GM18909 (cell line): ENCODE results near the gene SUOX.
"Not testable (repeated sequence)": the region's sequence is repeated elsewhere in the genome, so short reads cannot be mapped to it uniquely, and the experiment has no call there.

Experiments used
- ATAC-seq: cut with Tn5 transposase; IDR thresholded peaks from one replicate; pipeline ENCODE4 v1.9.1; 2021; ENCODE audit warnings: mild to moderate bottlenecking; ENCODE audit not compliant: unreplicated experiment, poor library complexity

The SUOX gene

DNA sequence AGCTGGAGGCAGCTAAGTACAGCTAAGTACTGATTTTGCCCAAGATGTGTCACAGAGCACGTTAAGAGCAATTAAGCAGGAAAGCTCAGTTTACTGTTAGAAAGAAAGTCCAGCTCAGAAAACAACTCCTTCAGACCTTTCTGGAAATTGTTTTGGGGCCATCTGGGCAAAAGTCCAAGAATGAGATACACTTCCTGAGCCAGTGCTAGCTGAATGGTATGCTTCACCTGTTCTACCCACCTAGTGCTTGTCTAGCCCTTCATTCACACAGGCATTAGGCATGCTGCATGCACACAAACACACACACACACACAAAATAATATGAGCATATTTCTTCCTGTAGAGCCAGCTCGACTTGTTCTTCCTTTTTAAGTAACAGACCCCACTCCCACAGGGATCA is 17.1 kb downstream of the SUOX start:
- no peak for ATAC-seq

- ATAC-seq = no peak
Measured at GRCh38 chr12:56017181-56017580, 20.1 kb downstream of the SUOX start.

GRCh38 chr12:56018356-56018755 is 21.3 kb downstream of the SUOX start:
- ATAC-seq = no peak

DNA sequence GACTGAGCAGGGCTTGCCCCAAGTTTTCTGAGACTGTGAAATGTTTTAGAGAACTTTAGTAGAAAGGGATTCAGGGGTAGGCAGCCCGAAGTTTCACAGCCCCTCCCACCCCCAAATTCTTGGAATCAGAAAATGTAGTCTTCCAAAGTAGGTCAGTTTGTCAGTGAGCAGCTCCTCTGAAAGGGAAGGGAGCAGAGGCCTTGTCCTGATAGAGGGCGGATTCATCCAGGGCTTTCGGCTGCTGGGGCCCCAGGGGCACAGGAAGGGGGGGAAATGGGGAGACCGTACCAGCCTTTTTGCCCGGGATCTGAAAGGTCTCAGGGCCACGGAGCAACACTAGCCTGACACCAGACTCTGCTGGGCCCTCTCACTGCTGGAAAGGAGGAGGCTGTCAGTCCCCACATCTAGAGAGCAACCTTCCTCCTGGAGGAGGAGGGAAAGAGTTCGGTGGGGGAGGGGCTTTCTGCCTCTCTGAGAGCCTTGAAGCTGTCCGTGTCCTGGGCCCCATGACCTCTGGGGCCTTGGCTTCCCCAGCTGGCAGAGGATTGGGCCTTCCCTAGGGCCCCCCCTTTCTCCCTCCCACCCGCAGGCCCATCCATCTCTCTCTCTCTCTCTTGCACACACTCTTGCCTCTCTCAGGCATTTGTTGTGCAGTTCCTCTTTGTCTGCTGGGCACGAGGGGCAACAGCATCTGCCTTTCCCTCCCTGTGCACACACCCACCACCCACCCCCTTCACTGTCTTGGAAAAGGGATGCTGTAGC is 23.5 kb downstream of the SUOX start, which contains the start of gene IKZF4:
Gene IKZF4 (plus strand): TSS at position 621 of the 762 bp plus-strand sequence. CDS start 451 bp downstream, outside the sequence.
- ATAC-seq = no peak

- no peak for ATAC-seq
Measured at GRCh38 chr12:56021889-56022497, 24.9 kb downstream of the SUOX start.

- no peak for ATAC-seq
Measured at GRCh38 chr12:56028511-56029165, 31.6 kb downstream of the SUOX start.

DNA sequence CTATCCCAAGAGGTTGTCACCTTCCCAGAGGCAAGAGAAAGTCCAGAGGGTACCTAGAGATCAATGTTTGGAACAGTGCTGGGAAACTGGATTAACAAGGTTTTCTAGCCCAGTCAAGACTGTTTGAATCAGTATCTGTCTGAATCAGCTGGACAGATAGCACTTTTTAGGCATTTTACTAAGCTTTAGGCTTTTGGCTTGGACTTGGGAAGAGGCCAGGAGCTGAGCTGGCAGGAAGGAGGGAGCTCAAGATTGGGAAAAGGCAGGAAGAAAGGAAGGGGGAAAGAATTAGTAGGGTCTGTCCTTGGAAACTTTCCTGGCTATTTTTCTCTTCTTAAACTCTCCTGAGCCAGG is 32.1 kb downstream of the SUOX start:
- no peak for ATAC-seq

DNA sequence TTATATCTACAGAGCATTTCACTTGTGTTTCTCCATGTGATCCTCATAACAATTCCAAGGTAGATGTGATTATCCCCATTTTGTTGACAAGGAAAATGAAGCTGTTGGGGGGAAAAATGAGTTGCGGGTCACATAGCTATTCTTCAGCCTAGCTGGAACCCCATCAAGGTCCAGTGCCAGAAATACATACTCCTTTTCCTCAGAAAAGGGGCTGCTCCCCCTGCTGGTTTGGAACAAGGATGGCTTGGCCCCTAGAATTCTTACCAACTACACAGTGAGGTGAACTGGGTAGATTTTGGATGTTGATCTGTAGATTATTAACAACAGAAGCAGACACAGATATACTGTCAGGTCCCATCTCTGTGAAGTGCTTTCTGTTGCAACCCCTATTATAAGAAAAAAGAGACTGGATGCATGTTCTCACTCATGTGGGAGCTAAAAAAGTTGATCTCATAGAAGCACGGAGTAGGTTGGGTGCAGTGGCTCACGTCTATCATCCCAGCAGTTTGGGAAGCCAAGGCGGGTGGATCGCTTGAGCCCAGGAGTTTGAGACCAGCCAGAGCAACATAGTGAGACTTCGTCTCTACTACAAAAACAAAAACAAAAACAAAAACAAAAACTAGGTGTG is 32.7 kb downstream of the SUOX start:
- no peak for ATAC-seq

DNA sequence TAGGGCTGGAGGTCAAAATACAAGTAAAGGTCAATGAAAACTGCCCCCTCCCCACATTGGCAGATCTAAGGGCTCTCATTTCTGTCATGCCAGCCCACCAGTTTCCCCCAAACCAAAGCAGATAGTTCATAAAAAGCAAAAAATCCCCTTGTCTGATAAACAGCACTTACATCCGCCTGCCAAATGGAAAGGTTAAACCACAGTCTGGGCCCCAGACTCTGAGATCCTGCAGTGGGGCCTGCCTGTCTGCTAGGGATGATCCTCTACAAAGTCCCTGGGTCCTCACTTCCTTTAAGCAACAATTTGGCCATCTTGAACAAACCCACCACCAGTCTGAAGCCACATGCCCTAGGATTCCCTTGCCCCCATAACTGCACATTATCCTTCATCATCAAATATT is 34.9 kb downstream of the SUOX start:
- no peak for ATAC-seq

DNA sequence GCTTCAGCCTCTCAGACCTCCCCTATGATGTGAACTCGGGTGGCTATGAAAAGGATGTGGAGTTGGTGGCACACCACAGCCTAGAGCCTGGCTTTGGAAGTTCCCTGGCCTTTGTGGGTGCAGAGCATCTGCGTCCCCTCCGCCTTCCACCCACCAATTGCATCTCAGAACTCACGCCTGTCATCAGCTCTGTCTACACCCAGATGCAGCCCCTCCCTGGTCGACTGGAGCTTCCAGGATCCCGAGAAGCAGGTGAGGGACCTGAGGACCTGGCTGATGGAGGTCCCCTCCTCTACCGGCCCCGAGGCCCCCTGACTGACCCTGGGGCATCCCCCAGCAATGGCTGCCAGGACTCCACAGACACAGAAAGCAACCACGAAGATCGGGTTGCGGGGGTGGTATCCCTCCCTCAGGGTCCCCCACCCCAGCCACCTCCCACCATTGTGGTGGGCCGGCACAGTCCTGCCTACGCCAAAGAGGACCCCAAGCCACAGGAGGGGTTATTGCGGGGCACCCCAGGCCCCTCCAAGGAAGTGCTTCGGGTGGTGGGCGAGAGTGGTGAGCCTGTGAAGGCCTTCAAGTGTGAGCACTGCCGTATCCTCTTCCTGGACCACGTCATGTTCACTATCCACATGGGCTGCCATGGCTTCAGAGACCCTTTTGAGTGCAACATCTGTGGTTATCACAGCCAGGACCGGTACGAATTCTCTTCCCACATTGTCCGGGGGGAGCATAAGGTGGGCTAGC is 37.7 kb downstream of the SUOX start:
- no peak for ATAC-seq

DNA sequence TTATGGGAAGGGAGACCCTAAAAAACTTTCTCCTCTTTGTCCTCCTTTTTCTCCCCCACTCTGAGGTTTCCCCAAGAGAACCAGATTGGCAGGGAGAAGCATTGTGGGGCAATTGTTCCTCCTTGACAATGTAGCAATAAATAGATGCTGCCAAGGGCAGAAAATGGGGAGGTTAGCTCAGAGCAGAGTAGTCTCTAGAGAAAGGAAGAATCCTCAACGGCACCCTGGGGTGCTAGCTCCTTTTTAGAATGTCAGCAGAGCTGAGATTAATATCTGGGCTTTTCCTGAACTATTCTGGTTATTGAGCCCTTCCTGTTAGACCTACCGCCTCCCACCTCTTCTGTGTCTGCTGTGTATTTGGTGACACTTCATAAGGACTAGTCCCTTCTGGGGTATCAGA is 40.1 kb downstream of the SUOX start:
- ATAC-seq = no peak

DNA sequence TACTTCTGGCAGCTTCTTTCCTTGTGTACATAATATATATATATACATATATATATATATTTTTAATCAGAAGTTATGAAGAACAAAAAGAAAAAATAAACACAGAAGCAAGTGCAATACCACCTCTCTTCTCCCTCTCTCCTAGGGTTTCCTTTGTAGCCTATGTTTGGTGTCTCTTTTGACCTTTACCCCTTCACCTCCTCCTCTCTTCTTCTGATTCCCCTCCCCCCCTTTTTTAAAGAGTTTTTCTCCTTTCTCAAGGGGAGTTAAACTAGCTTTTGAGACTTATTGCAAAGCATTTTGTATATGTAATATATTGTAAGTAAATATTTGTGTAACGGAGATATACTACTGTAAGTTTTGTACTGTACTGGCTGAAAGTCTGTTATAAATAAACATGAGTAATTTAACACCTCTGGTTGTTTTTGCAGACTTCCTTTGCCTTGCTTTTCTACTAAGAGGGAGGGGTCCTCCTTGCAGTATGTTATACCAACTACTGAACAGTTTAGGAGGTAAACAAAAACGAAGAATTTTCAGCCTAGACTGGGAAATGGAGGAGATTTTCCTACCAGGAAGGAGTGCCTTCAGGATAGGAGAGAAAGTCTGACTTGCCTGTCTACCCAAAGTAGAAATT is 41.1 kb downstream of the SUOX start:
- ATAC-seq = no peak

DNA sequence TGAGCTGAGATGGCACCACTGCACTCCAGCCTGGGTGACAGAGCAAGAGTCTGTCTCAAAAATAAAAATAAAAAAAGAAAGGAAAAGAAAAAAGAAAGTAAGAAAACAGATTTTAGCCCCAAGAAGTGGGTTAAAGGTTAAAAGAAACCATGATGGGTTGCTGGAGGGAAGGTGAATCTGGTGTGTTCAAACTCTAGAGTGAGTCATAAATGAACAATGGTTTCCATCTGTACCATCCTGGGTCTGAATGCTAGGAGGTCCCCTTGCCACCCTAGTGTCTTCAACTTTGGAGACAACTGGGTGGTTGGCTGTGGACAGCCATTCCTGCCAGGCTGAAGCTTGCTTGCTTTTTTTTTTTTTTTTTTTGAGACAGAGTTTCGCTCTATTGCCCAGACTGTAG is 43.1 kb downstream of the SUOX start:
- no peak for ATAC-seq

- ATAC-seq = no peak
Measured at GRCh38 chr12:56040963-56041551, 44.0 kb downstream of the SUOX start.

DNA sequence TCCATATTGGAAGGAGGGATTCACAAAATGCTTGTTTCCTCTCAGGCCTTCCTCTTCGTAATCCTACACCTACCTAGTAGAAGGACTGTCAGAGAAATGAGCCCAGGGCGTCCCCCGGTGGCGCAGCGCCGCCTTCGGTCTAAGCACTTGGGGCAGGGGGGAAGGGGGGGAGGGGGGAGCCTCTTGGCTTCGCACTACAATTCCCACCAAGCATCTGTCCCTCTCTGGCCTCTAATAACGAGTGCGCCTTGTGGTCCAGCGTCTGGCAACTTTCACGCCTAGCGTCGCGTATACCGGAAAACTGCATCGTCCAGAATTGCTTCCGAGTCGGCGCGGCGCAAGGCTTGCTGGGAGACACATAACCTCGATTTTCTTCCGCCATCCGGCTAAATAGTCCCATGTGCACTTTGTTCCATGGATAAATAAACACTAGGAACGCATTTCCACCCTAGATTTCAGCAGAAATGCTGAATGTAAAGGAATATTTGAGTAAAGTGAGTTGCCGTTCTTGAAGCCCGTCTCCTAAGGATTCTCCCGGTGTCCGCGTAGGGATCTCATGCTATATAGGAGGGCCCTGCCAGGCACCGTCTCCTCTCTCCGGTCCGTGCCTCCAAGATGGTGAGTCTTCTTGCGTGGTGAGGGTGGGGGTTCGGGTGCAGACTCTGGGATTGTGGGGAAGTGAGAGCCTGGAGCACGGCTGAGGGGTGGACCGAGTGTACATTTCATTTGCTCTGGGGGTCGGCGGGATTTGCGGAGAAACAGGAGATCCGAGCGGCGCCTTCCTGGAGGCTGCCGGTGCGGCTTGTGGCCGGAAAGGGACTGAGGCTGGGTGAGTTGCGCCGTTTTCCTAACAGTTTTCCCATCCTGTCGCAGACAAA is 44.7 kb downstream of the SUOX start, which contains the start of gene RPS26:
Gene RPS26 (plus strand): TSS at position 367 of the 878 bp plus-strand sequence. CDS start 249 bp downstream, at position 616.
- peak; percentile 94 for ATAC-seq

- ATAC-seq = not testable (repeated sequence)
Measured at GRCh38 chr12:56042430-56042813, 45.3 kb downstream of the SUOX start.

DNA sequence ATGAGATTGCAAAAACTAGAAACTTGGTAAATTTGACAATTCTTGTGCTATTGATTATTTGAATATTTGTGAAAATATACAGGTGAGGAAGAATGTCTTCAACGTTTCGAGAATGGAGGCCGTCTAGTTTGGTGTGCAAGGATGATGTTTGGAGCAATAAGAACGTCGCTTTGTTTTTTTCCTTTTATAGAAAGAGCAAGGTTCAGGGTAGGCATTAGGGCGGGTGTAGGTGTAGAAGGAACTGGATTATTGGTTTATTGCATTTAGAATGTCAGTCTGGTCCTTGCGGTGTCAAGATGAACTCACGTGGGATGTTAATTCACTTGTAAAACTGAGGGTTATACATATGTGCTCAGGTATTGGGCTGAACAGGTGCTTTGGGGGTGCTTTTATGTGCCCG is 45.8 kb downstream of the SUOX start:
- ATAC-seq = no peak

DNA sequence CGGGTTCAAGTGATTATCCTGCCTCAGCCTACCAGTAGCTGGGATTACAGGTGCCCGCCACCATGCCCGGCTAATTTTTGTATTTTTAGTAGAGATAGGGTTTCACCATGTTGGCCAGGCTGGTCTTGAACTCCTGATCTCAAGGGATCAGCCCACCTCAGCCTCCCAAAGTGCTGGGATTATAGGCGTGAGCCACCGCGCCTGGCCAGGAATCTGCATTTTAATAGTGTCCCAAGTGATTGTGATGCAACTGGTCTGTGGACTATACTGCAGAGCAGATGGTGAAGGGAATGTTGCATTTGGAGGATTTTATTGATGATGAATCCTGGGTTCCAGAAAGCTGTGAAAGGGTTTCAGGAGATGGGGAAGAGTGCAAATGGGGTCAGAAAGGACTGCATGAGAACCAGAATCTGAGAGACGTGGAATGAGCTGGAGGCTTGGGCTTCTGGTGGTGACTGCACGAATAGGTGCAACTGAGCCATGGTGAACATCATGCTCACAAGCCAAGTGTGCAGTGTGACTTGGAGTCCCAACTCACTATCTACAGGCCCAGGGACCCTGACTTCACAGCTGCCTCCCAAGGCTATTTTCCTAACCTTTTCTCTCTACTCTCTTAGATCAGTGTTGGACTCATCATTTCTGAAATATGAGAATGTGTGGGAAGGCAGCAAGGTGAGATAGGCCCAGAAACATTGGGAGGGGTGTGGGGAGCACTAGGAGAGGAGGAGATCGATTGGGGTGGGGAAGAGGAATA is 49.1 kb downstream of the SUOX start:
- no peak for ATAC-seq
